Activated naive CD8-positive, alpha-beta T cell treated with anti-CD3 and anti-CD28 coated beads for 36 hours (primary cell): ENCODE measurements around the gene TMEM156. TPM values are rescaled to one million over a fixed set of nuclear protein-coding genes. Genes with fewer than 3 reads are reported as not detected.
"Not testable (repeated sequence)": the region's sequence is repeated elsewhere in the genome, so short reads cannot be mapped to it uniquely, and the experiment has no call there.

Experiments used
- DNase-seq: peaks from one replicate; pipeline ENCODE4 v3.0.0; 2021
- H3K27ac Mint-ChIP-seq: one replicate; pipeline ENCODE4 v1.8.0; 2022; ENCODE audit warnings: mild to moderate bottlenecking, moderate library complexity, mixed read lengths
- H3K27me3 Mint-ChIP-seq: one replicate; pipeline ENCODE4 v1.8.0; 2022; ENCODE audit warnings: mild to moderate bottlenecking, mixed read lengths
- H3K36me3 Mint-ChIP-seq: one replicate; pipeline ENCODE4 v1.8.0; 2021; ENCODE audit warnings: mild to moderate bottlenecking, mixed read lengths
- H3K4me1 Mint-ChIP-seq: one replicate; pipeline ENCODE4 v1.8.0; 2021; ENCODE audit warnings: mixed read lengths
- H3K4me3 Mint-ChIP-seq: one replicate; pipeline ENCODE4 v1.8.0; 2022; ENCODE audit warnings: mild to moderate bottlenecking, moderate library complexity, mixed read lengths
- H3K9me3 Mint-ChIP-seq: one replicate; pipeline ENCODE4 v1.8.0; 2022; ENCODE audit warnings: mixed read lengths
- total RNA-seq, 2 experiments: library from RNA; stranded (reverse); gene quantifications; one replicate each; pipeline ENCODE4 v1.2.3, GENCODE V29; 2021

Gene TMEM156
- total RNA-seq, 2 experiments from 2014 or later = 11.3 to 11.7 TPM

- H3K27ac Mint-ChIP-seq = no peak overlapping the region
- DNase-seq = no peak
- no peak overlapping the region for H3K4me3 Mint-ChIP-seq
- H3K9me3 Mint-ChIP-seq = peaks cover 3% of the 10 kb centered on the region
- H3K4me1 Mint-ChIP-seq = peaks cover 16% of the 10 kb centered on the region
- no peaks in the 10 kb centered on the region for H3K27me3 Mint-ChIP-seq
- peaks cover 46% of the 10 kb centered on the region for H3K36me3 Mint-ChIP-seq
Observed at GRCh38 chr4:38964942-38965775, 67.0 kb downstream of the TMEM156 start.

GRCh38 chr4:38959248-38959647 lies 73.0 kb downstream of the TMEM156 start:
- not testable (repeated sequence) for DNase-seq, H3K27me3 Mint-ChIP-seq, H3K4me3 Mint-ChIP-seq, H3K9me3 Mint-ChIP-seq, H3K36me3 Mint-ChIP-seq, H3K27ac Mint-ChIP-seq
- peaks cover 11% of the 10 kb centered on the region for H3K4me1 Mint-ChIP-seq

DNA sequence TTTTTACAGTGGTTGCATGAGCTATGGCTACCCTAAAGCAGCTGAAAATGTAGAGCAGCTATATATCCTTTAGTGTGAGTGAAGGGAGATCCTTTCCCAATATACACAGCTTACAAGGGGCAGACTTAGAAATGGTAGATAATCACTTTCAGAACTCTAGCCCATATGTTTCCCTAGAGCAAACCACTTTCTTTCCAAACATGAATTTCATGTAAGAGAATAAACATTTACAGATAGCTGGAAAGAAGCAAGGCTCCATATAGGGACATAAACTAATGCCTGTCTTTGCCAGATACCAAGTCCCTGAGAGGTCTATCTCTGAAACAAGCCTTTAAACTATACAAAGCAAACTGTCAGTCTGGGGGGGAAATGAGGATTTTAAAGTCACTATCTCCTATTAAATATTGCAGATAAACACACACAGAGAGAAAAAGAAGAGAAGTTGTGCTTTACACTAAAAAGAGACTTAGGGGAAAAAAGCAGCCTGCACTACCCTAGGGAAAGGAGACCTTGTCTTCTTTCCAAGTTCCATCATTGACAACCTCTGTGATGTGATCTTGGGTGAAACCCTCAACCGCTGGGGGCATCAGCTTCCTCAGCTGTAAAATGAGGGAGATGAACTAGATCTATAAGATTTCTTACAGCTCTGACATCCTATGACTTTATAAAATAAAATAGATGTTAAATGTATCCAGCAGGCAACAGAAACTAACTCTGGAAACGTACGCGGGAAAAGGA lies 73.6 kb downstream of the TMEM156 start:
- DNase-seq = no peak
- Mint-ChIP-seq H3K36me3 (peaks cover 3% of the 10 kb centered on the region), H3K4me3 (no peak overlapping the region), H3K27ac (no peak overlapping the region), H3K9me3 (peaks cover 8% of the 10 kb centered on the region), H3K27me3 (no peaks in the 10 kb centered on the region), H3K4me1 (peaks cover 11% of the 10 kb centered on the region)

GRCh38 chr4:38957893-38958292 lies 74.3 kb downstream of the TMEM156 start:
- H3K27ac Mint-ChIP-seq = no peak overlapping the region
- H3K36me3 Mint-ChIP-seq = peaks cover 3% of the 10 kb centered on the region
- DNase-seq = no peak

GRCh38 chr4:38957261-38957815 lies 74.9 kb downstream of the TMEM156 start:
- H3K9me3 Mint-ChIP-seq = peaks cover 8% of the 10 kb centered on the region
- H3K27ac Mint-ChIP-seq = no peak overlapping the region
- H3K4me1 Mint-ChIP-seq = peaks cover 11% of the 10 kb centered on the region
- H3K27me3 Mint-ChIP-seq = no peaks in the 10 kb centered on the region
- DNase-seq = no peak
- no peak overlapping the region for H3K4me3 Mint-ChIP-seq
- peaks cover 3% of the 10 kb centered on the region for H3K36me3 Mint-ChIP-seq

More at GRCh38 chr4:38957893-38958292, 74.3 kb downstream of the TMEM156 start:
- peaks cover 8% of the 10 kb centered on the region for H3K9me3 Mint-ChIP-seq
- no peaks in the 10 kb centered on the region for H3K27me3 Mint-ChIP-seq
- H3K4me3 Mint-ChIP-seq = no peak overlapping the region
- H3K4me1 Mint-ChIP-seq = peaks cover 11% of the 10 kb centered on the region

- no peak for DNase-seq
- peaks cover 5% of the 10 kb centered on the region for H3K9me3 Mint-ChIP-seq
- H3K27ac Mint-ChIP-seq = no peak overlapping the region
- peaks cover 3% of the 10 kb centered on the region for H3K36me3 Mint-ChIP-seq
- no peaks in the 10 kb centered on the region for H3K27me3 Mint-ChIP-seq
- peaks cover 11% of the 10 kb centered on the region for H3K4me1 Mint-ChIP-seq
- no peak overlapping the region for H3K4me3 Mint-ChIP-seq
Observed at GRCh38 chr4:38955957-38956356, 76.3 kb downstream of the TMEM156 start.

- Mint-ChIP-seq H3K9me3 (peaks cover 4% of the 10 kb centered on the region), H3K4me3 (no peak overlapping the region), H3K27me3 (no peaks in the 10 kb centered on the region), H3K27ac (no peak overlapping the region), H3K36me3 (peaks cover 3% of the 10 kb centered on the region), H3K4me1 (peaks cover 15% of the 10 kb centered on the region)
- no peak for DNase-seq
Observed at GRCh38 chr4:38954727-38955126, 77.5 kb downstream of the TMEM156 start.

DNA sequence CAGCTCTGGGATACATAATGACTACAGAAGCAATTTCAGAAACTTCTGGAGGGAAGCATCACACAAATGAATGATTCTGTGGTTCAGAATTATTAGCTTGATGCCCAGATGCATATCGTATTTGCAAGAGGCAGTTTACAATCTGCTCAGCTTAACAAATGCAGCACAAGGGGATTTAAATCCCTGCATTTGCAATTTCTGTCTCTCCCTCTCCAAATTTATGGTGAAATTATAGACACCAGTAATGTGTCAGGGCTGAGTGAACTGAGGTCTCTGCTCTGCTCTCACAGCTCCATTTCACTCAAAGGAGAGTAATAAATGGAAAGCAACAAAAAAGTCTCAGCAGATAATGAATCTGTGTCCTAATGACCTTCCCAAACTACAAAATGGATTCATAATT lies 80.2 kb downstream of the TMEM156 start:
- Mint-ChIP-seq H3K4me1 (peaks cover 13% of the 10 kb centered on the region), H3K9me3 (no peaks in the 10 kb centered on the region), H3K27me3 (no peaks in the 10 kb centered on the region), H3K36me3 (no peaks in the 10 kb centered on the region), H3K4me3 (no peak overlapping the region), H3K27ac (no peak overlapping the region)
- no peak for DNase-seq

GRCh38 chr4:38951598-38951997 lies 80.6 kb downstream of the TMEM156 start:
- no peak overlapping the region for H3K4me3 Mint-ChIP-seq
- no peak overlapping the region for H3K27ac Mint-ChIP-seq
- no peaks in the 10 kb centered on the region for H3K9me3 Mint-ChIP-seq

GRCh38 chr4:38950734-38951133 lies 81.5 kb downstream of the TMEM156 start:
- Mint-ChIP-seq H3K27me3 (no peaks in the 10 kb centered on the region), H3K36me3 (no peaks in the 10 kb centered on the region), H3K9me3 (no peaks in the 10 kb centered on the region), H3K27ac (no peak overlapping the region), H3K4me1 (peaks cover 15% of the 10 kb centered on the region), H3K4me3 (no peak overlapping the region)
- DNase-seq = no peak

More at GRCh38 chr4:38951598-38951997, 80.6 kb downstream of the TMEM156 start:
- H3K36me3 Mint-ChIP-seq = no peaks in the 10 kb centered on the region
- DNase-seq = no peak
- H3K4me1 Mint-ChIP-seq = peaks cover 15% of the 10 kb centered on the region
- no peaks in the 10 kb centered on the region for H3K27me3 Mint-ChIP-seq

DNA sequence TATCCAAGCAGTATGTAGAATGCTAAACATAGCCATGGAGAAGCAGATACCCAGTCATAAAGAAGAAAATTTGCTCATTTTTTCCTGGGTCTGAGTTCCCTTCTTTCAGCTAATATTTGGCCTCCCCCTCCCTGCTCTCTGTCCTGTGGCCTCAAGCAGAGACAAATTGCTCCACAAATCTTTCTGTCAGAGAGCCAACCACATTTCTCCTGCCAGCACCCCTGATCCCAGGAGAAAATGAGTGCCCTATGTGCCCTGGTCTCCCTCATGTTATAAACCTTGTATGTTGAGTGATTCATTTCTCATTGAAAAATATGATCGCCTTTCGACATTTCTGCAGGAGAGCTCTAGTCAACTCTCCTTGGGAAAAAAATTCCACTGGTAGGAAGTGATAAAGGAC lies 82.0 kb downstream of the TMEM156 start:
- DNase-seq = no peak
- H3K9me3 Mint-ChIP-seq = no peaks in the 10 kb centered on the region
- H3K36me3 Mint-ChIP-seq = no peaks in the 10 kb centered on the region
- H3K4me3 Mint-ChIP-seq = no peak overlapping the region
- H3K27ac Mint-ChIP-seq = no peak overlapping the region
- peaks cover 15% of the 10 kb centered on the region for H3K4me1 Mint-ChIP-seq
- H3K27me3 Mint-ChIP-seq = no peaks in the 10 kb centered on the region

DNA sequence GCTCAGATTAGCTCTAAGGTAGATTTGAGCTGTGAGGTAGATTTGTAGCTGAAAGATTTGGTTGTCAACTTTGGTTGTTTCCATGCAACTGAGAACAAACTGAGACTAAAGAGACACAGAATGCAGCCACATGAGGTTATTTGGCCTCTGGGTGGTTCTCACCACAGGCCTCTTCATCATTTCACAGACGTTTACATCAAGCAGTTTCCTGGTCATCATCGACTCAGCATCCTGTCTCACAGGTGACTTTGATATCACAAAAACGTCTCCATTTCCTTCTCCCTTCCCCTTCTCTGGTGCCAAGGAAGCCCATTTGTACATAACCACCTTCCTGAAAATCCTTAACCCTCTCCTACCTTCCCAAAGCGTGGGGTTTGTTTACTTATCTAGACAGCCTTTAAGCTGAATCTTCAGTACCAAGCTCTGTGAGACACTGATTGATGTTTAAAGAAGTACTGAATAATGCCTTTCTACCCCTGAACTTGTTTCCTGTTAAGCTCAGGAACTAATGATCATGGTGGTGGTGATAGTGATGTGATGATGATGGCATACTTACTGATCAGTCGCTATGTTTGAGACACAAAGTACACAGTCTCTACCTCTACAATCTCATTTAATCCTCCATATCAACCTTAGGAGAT lies 82.7 kb downstream of the TMEM156 start:
- peak; percentile 14 for DNase-seq
- no peaks in the 10 kb centered on the region for H3K27me3 Mint-ChIP-seq
- H3K9me3 Mint-ChIP-seq = no peaks in the 10 kb centered on the region
- H3K36me3 Mint-ChIP-seq = no peaks in the 10 kb centered on the region
- H3K27ac Mint-ChIP-seq = no peak overlapping the region
- H3K4me1 Mint-ChIP-seq = peaks cover 15% of the 10 kb centered on the region
- no peak overlapping the region for H3K4me3 Mint-ChIP-seq

DNA sequence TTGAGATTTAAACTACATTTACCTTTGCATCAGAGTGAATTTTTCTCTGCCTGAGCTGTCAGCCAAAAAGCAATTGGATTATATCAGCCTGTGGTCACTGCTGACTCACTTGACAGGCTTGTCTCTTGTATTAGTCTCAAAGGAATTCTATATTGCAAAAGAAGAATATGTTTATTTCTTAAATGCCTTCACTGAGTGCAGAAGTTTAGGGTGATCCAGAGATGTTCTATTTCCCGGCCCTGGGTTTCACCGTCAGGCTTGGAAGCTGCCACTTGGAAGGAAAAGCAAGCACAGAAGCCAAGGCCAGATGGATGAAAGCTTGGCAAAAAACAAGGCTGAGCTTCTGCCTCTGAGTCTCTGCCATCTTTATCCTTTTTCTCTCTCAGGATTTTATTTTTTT lies 83.7 kb downstream of the TMEM156 start:
- no peak overlapping the region for H3K27ac Mint-ChIP-seq
- peaks cover 15% of the 10 kb centered on the region for H3K4me1 Mint-ChIP-seq
- no peaks in the 10 kb centered on the region for H3K36me3 Mint-ChIP-seq
- no peaks in the 10 kb centered on the region for H3K27me3 Mint-ChIP-seq
- H3K4me3 Mint-ChIP-seq = no peak overlapping the region
- H3K9me3 Mint-ChIP-seq = no peaks in the 10 kb centered on the region
- DNase-seq = no peak

DNA sequence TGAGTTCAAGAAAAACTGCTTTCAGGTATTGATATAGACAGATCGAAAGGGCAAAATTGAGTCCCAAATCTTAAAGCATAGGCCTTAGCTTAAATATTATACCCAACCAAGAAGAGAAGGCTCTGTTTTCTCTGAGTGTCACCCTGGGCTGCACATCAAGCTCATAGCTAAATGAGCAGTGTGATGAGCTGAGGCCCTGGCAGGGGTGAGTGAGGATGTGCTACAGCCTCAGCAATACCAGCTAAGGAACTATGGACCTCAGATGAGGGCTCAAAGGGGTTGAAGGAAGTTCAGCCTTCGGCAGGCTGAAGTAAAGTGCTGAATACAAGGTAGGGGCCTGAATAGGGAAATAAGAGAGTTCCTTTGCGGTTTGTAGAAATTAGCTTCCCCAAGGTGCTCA lies 85.3 kb downstream of the TMEM156 start:
- H3K27ac Mint-ChIP-seq = no peak overlapping the region
- no peak overlapping the region for H3K4me3 Mint-ChIP-seq
- no peaks in the 10 kb centered on the region for H3K27me3 Mint-ChIP-seq

GRCh38 chr4:38944440-38944839 lies 87.8 kb downstream of the TMEM156 start:
- H3K36me3 Mint-ChIP-seq = no peaks in the 10 kb centered on the region
- H3K4me3 Mint-ChIP-seq = no peak overlapping the region
- no peak overlapping the region for H3K27ac Mint-ChIP-seq
- H3K4me1 Mint-ChIP-seq = peaks cover 20% of the 10 kb centered on the region
- H3K27me3 Mint-ChIP-seq = no peaks in the 10 kb centered on the region
- no peak for DNase-seq
- H3K9me3 Mint-ChIP-seq = no peaks in the 10 kb centered on the region

More for the DNA sequence above, 85.3 kb downstream of the TMEM156 start:
- Mint-ChIP-seq H3K36me3 (no peaks in the 10 kb centered on the region), H3K4me1 (peaks cover 15% of the 10 kb centered on the region), H3K9me3 (no peaks in the 10 kb centered on the region)
- no peak for DNase-seq
